Activated naive CD4-positive, alpha-beta T cell treated with anti-CD3 and anti-CD28 coated beads, Interleukin-2, amount 50 U/mL, for 72 hours (primary cell): ENCODE data around the gene CCNK. TPM values are rescaled to one million over a fixed set of nuclear protein-coding genes. Genes with fewer than 3 reads are reported as not detected.
A peak's percentile ranks its signal among the peaks of the same experiment; 100 is the strongest.

ENCODE experiments used
- ATAC-seq, 2 donors: fragments of 150-1000 bp; cut with Tn5 transposase; 2 replicates each; pipeline ENCODE4 v1.10.0; 2021; ENCODE audit warnings: mild to moderate bottlenecking in 2 of 2, moderate library complexity in 2 of 2
- DNase-seq, 2 donors: peaks; one replicate each; pipeline ENCODE4 v3.0.0; 2021 to 2022; ENCODE audit warnings: low spot score in 2 of 2
- H3K27ac Mint-ChIP-seq, 2 donors: one replicate each; pipeline ENCODE4 v1.8.0; 2022; ENCODE audit warnings: mild to moderate bottlenecking in 2 of 2, mixed read lengths in 2 of 2
- H3K36me3 Mint-ChIP-seq, 2 donors: one replicate each; pipeline ENCODE4 v1.8.0; 2022; ENCODE audit warnings: mixed read lengths in 2 of 2
- H3K9me3 Mint-ChIP-seq, 2 donors: one replicate each; pipeline ENCODE4 v1.8.0; 2022; ENCODE audit warnings: mixed read lengths in 2 of 2
- total RNA-seq, 2 donors: library from RNA; stranded (reverse); gene quantifications; one replicate each; pipeline ENCODE4 v1.2.3, GENCODE V29; 2022

The CCNK gene
- total RNA-seq, 2 donors from 2014 or later, result 86.8 to 90.8 TPM

DNA sequence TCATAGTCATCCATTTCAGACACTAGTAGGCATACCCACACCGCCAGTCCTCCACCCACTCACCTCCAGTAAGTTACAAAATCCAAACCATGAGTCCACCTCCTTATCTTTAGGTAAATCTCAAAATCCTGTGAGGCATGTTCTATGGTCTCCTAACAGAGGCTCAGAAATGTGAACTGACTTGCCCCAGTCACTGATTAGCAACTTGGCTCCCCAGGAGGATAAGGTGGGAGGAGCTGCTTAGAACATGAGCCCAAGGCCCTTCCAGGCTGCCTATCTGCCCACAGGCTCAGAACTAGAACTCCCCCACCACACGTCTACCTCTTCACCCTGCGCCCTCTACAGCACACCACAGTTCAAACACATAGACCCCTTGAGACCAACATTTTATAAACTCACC is 20.4 kb upstream of the CCNK start:
- no peak for ATAC-seq
- no peak for DNase-seq
- Mint-ChIP-seq H3K27ac (no peak overlapping the region), H3K36me3 (peaks cover 6 to 24% of the 10 kb centered on the region in 2 donors), H3K9me3 (no peaks in the 10 kb centered on the region)

DNA sequence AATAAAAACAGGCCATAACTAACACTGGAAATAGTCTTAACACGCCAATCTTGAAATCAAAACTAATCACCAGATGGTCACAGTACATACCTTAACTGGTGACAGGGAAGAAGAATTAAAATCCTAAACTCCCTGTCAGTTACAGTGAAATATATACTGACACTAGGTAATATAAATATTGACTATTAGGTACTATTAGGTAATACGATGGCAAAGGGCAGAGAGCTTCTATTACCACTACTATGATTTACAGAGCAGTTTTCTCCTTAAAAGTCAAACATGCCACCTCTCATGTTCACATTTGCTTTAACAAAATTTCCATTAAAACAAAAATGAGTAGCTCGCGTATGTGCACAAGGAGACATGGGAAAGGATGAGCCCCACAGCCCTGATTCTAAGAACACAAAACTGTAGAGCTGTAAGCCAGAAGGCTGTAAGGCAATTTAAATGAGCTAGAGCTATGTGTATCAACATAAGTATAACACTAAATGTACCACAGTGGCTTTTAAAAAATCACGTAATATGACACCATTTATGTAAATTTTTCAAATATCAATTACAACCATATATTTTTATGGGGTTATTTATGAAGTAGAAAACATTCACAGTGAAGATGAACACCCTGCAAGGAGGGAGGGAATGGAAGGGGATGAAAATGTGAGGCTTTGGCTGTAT is 19.7 kb upstream of the CCNK start:
- no peak for ATAC-seq
- H3K27ac Mint-ChIP-seq, result no peak overlapping the region

DNA sequence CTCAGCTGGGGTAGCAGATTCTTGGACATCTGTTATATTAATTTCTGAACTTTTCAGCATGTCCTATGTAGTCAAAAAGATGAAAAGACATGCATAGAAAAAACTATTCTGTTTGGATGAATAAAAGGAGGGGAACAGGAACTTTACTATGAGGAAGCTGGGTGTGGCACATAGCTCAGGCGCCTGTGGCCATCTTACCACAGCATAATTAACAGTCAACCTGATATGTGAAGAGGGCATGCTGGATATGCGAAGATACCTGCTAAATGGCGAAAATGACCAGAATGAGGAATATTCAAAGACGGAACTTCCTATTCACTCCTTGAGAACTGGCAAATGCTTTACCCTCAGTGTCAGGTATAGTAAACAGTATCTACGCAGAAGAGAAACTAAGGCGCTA is 19.0 kb upstream of the CCNK start:
- DNase-seq (no peak), ATAC-seq (no peak)
- H3K9me3 Mint-ChIP-seq, result no peaks in the 10 kb centered on the region
- peaks cover 0 to 17% of the 10 kb centered on the region in 2 donors for H3K36me3 Mint-ChIP-seq
- no peak overlapping the region for H3K27ac Mint-ChIP-seq

More for the DNA sequence above, 19.7 kb upstream of the CCNK start:
- DNase-seq, result no peak
- Mint-ChIP-seq H3K9me3 (no peaks in the 10 kb centered on the region), H3K36me3 (peaks cover 6 to 24% of the 10 kb centered on the region in 2 donors)

DNA sequence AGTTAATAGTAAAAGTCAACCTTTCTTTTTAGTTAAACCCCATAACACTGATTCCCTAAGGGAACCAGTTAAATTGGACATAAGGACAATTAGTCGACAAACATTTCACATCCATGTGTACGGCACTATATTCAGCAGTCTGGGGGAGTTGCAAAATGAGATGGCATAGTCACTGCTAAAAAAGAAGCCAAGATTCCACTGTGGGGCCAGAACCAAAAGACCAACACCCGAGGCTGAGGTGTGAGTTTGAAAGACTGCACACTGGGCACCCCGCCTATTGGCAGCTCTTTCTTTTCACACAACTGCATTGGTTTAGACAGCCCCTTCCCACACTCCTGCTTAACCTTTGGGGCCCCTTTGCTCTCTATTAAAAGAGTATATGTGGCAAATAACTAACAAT is 17.2 kb upstream of the CCNK start:
- peaks cover 0 to 15% of the 10 kb centered on the region in 2 donors for H3K36me3 Mint-ChIP-seq
- H3K27ac Mint-ChIP-seq, result no peak overlapping the region

DNA sequence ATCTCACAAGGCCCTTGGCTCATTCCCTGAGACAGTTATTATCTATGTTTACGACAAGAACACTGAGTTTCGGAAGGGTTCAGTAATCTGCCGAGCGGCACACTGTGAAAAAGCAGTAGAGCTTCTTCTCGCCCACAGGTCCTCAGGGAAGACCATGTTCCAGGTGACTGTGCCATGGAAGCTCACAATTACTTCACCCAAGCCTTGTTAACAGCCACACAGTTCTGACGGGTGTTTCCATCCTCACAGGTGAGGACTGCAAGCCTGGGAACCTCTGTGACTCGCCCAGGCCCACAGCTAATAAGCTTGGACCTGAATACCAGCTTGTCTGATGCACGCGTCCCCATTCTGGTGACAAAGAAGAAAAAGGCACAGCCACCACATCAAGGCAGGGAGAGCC is 15.9 kb upstream of the CCNK start:
- H3K36me3 Mint-ChIP-seq, result peaks cover 0 to 15% of the 10 kb centered on the region in 2 donors
- ATAC-seq (no peak), DNase-seq (no peak)
- no peaks in the 10 kb centered on the region for H3K9me3 Mint-ChIP-seq
- H3K27ac Mint-ChIP-seq, result no peak overlapping the region

More for the DNA sequence above, 17.2 kb upstream of the CCNK start:
- no peak for ATAC-seq
- DNase-seq, result no peak
- H3K9me3 Mint-ChIP-seq, result no peaks in the 10 kb centered on the region

DNA sequence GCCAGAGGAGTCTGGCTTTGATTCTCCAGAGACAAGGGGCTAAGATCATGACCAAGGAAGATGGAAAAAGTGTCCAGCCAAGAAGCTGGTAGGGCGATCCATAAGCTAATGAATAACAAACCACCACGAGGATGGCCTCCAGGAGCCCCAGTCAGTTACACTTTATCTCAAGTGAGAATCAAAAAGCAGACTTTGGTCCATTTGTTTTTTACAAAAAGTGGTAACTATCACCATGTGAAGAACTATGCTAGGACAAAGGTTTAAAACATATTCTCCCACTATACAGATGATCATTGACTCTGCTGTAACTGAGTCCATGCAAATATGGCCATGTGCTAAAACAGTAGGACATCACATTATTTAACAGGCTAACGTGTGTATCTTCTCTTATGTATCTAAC is 14.5 kb upstream of the CCNK start:
- DNase-seq (no peak), ATAC-seq (no peak)
- peaks cover 0 to 10% of the 10 kb centered on the region in 2 donors for H3K36me3 Mint-ChIP-seq
- H3K27ac Mint-ChIP-seq, result no peak overlapping the region
- H3K9me3 Mint-ChIP-seq, result no peaks in the 10 kb centered on the region

DNA sequence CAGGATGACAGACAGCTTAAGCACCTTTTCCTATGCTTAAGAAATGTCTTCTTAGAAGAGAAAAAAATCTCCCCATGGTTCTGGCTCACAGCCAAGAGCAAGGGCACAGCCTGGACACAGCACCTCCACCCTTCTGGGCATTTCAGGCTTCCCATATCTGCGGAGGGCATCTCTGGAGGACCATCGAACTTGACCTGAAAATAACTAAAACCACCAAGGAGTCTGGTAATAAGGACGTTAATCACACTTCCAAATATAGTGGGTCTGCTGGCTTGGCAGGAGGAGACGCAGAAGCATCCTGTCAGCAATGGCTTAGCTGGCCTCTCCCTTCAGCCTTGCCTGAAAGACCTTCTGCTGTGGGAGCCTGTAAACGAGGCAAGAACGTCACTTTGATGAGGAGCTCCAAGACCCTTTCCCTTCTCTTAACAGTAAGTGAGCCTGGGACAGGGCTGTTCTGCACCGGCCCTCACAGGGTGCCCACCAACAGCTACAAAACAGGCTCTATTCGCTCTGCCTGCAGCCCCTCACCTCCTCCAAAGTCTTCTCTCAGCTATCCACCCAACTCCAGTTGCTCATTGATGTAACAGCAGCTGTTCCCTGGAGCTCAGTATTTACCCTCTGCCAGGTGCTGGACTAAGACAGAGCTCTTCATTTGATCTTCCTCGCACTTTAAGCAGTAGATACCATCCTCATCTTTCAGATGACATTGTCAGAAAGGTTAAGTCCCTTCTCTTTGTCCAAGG is 13.7 kb upstream of the CCNK start:
- DNase-seq, result no peak
- no peak for ATAC-seq
- H3K9me3 Mint-ChIP-seq, result no peaks in the 10 kb centered on the region
- H3K36me3 Mint-ChIP-seq, result peaks cover 0 to 5% of the 10 kb centered on the region in 2 donors
- peak overlapping the region in 1 of 2 donors; percentile 58 for H3K27ac Mint-ChIP-seq

DNA sequence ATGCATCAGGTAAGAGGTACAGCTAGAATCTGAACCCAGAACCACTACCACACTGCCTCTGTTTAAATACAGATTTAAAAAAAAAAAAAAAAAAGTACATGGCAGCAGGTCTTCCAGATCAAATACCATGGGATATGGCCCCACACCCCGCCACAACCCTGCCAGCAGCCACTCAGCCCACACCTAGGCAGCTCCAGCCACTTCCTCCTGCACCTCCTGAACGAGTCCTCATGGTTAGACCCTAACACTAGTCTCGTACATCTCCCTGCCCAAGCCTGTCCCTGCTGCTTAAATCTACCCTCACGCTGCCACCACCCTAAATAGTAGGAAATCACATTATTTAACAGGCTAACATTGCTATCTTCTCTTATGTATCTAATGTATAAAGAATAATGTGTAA is 13.1 kb upstream of the CCNK start:
- DNase-seq (no peak), ATAC-seq (no peak)
- Mint-ChIP-seq H3K9me3 (no peaks in the 10 kb centered on the region), H3K36me3 (peaks cover 0 to 5% of the 10 kb centered on the region in 2 donors), H3K27ac (peak overlapping the region in 1 of 2 donors; percentile 58)

DNA sequence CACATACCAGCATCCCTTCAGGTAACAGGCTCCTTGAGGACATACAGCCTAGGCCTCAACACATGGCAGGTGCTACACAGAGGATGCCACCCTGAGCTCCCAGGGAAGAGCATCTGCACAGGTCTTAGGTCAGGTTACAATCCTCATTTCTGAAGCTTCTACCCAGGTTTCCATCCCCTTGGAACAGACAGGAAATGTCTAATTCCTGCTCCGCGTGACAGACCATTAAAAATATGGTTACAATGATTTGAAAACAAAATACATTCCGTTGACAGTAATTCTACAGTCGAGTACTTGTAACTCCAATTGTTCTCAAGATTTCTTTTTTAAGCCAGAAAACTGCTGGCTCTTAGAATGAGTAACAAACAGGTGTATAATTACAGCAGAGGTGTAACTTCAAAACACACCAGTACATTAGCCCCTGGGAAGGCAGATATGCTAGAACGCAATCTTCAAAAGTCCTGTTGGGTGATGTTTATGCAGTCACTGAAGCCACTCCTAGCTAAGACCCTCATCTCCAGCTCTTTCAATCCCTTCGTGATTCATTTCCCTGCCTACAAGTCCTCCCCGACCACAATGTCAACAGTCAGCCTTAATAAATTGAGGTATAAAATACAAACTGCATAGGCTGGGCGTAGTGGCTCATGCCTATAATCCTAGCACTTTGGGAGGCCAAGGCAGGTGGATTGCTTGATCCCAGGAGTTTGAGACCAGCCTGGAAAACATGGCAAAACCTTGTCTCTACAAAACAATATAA is 12.2 kb upstream of the CCNK start:
- DNase-seq (no peak), ATAC-seq (no peak)
- H3K36me3 Mint-ChIP-seq, result no peaks in the 10 kb centered on the region
- H3K27ac Mint-ChIP-seq, result peak overlapping the region in 1 of 2 donors; percentile 6
- H3K9me3 Mint-ChIP-seq, result no peaks in the 10 kb centered on the region

DNA sequence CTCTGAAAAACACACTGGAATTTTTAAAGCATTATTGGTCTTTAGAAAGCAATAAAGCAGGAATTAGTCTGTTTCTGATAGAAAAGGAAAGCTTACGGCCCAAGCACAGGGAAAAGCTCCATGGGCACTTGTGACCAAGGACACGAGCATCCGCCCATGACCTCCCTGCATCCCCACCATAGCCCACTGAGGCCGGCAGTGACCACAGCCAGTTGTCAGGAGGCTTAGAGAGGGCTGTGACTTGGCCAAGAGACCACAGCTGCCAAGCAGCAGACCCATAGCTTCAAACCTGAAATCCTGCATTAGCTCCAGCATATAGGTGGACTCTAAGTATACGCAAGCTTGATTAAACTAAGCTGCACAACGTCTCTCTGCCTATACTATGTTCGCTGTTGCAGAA is 9.5 kb upstream of the CCNK start:
- Mint-ChIP-seq H3K27ac (no peak overlapping the region), H3K36me3 (no peaks in the 10 kb centered on the region), H3K9me3 (no peaks in the 10 kb centered on the region)
- DNase-seq (no peak), ATAC-seq (no peak)

DNA sequence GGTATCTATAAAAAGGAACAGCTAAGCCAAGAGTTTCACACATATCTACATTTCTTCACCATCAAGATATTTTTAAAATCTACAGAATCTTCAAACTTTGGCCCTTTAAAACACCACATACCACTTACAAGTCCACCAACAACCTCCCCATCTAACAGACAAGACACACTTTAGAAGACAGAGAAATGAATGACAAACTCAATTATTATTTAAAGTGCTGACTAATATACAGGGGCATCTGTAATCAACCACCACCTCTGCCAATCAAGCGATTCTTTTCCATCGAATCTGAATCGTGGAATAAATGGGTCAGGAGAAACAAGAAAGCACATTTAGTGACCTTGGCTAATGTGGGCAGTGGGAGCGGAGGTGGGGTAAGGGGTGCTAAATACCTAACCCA is 8.3 kb upstream of the CCNK start:
- Mint-ChIP-seq H3K27ac (peak overlapping the region in 1 of 2 donors; percentile 53), H3K9me3 (no peaks in the 10 kb centered on the region), H3K36me3 (no peaks in the 10 kb centered on the region)
- no peak for ATAC-seq
- no peak for DNase-seq

DNA sequence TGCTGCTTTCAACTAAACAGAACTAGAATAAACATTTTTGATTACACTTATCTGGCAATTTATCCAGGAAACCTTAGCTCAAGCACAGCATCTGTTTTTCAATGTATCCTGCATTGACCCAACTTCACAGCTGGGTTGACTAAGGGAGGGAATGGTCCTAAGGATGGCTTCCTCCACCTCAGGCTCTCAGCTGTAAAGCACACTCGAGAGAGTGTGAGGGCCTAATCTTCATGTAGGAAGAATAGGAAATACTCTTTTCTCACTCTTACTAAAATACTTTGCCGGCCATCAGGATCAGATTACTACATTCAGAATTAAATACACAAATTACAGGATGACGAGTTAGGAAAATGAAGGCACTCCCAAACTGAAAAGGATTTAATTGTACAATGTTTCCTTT is 7.8 kb upstream of the CCNK start:
- Mint-ChIP-seq H3K9me3 (no peaks in the 10 kb centered on the region), H3K27ac (no peak overlapping the region), H3K36me3 (no peaks in the 10 kb centered on the region)
- no peak for DNase-seq
- ATAC-seq, result no peak

DNA sequence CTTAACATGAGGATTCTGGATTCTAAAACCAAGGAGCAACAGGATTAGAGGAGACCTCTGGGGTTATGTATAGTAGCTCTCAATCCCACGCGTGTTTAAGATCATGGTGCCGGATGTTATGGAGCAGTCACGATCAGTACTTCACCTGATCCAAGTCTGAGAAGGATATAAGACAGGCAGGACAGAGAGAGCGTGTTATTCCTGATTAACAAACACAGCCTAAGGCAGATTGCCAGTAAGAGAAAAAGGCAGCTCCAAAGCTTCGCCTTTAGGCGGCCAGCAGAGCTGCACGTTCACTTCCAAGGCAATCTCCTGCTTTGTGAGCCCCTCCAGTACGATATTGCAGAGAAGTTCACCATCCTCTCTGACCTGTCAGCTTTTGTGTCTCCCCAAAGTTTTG is 6.0 kb upstream of the CCNK start:
- H3K27ac Mint-ChIP-seq, result no peak overlapping the region
- H3K9me3 Mint-ChIP-seq, result no peaks in the 10 kb centered on the region
- peaks cover 4 to 6% of the 10 kb centered on the region in 2 donors for H3K36me3 Mint-ChIP-seq
- DNase-seq, result no peak
- no peak for ATAC-seq

DNA sequence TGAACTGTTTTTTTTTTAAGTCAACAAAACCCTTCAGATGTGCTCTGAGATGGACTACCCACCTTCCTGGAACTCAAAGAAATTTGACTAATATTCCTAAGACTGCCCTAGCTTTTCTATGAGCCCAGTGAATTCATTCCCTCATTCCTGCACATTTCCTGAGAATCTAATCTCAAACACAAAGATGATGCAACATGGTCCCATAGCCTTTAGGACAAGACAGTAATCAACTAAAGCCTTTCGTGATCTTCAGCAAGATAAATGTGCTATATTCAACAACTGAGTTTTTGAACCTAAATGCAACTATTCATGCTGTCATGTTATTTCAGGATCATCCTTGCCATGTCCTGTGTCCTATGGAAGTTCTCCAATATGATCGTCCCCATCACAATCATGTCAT is 5.5 kb upstream of the CCNK start:
- ATAC-seq, result no peak
- no peaks in the 10 kb centered on the region for H3K9me3 Mint-ChIP-seq
- H3K36me3 Mint-ChIP-seq, result peaks cover 4 to 6% of the 10 kb centered on the region in 2 donors
- no peak for DNase-seq
- H3K27ac Mint-ChIP-seq, result no peak overlapping the region

DNA sequence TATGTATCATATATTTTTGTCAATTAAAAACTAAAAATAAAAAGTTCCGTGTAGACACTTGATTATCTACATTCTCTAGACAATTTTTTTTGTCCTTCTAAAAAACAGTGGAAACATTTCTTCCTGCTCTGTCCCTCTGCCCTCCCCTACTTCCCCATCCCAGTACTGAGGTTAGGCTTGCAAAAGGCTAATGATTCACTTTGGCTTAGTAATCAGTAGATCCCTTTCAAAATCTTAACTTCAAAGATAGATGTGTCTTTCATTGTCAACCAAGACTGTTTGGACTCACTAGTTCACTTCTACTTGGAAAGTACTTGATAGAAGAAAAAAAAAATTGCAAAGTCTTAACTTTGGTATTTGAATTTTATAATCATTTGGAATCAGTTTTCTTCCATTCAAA is 4.3 kb upstream of the CCNK start:
- ATAC-seq, result no peak
- H3K9me3 Mint-ChIP-seq, result no peaks in the 10 kb centered on the region
- DNase-seq, result no peak
- H3K36me3 Mint-ChIP-seq, result peaks cover 12 to 13% of the 10 kb centered on the region in 2 donors
- no peak overlapping the region for H3K27ac Mint-ChIP-seq

DNA sequence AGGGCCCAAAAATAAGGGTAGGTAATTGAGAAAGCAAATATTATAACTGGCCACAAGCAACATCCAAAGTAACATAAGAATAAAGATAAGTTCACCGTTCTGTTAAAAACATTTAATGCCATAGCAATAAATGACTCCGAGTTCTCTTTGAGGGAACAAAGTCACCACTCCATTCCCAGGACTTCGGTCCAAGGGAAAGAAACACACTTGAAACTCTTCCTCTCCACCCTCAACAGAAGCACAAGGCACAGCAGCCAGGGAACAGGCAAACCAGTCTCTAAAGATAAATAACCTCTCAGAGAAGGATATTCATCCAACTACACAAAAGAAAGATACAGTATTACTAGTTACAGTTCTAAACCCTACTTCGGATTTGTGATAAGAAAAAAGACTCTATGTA is 3.1 kb upstream of the CCNK start:
- no peaks in the 10 kb centered on the region for H3K9me3 Mint-ChIP-seq
- ATAC-seq (no peak), DNase-seq (no peak)
- peaks cover 17% of the 10 kb centered on the region in 2 donors for H3K36me3 Mint-ChIP-seq
- H3K27ac Mint-ChIP-seq, result no peak overlapping the region

DNA sequence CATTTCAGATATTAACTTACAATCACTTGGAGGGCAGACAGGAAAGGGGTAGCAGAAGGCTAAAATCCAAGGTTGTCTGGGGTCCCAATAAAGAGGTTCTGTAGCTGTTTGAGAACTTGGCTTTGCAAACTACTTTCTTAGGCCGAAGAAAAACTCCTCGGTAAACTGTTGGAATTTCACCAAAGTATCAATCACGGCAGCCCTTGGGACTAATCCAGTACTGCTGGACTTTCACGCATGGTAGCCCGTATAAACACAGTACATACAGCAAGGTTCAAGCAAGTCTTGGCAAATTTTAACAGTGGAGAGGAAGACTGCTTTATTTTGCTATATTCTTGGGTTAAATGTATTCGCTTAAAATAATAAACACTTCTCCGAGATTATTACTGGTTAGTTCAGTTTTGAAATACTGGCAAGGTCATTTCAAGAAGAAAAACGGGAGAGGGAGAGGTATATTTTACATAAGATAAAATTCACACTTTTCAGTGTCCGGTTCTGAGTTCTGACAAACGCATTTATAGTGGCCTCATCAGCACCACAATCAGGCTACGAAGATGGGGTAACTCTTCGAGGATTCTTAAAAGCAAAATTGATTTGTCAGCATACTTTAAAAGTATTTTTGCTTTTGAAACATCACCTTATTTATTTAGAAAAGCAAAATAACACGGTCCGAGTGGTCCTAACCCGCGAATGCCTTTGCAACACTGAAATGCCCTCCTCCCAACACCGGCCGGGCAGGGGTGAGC is 1.9 kb upstream of the CCNK start:
- no peak for DNase-seq
- no peak for ATAC-seq
- Mint-ChIP-seq H3K36me3 (peaks cover 17% of the 10 kb centered on the region in 2 donors), H3K9me3 (no peaks in the 10 kb centered on the region), H3K27ac (peak overlapping the region; percentile 73 to 93)
